ENCODE data around the gene SASH1. TPM values are rescaled to one million over a fixed set of nuclear protein-coding genes. Genes with fewer than 3 reads are reported as not detected.

SASH1 gene
- total RNA-seq, 2 donors from 2014 or later, result 21.0 to 49.8 TPM

GRCh38 chr6:148570456-148570855 lies 227.8 kb downstream of the SASH1 start:
- intact Hi-C loops (cut with DNase I), result no loop called here
- DNase-seq (no peak), ATAC-seq (no peak)
- H3K4me3 ChIP-seq, result no peak overlapping the region
- no peaks in the 10 kb centered on the region for H3K9me3 ChIP-seq
- H3K36me3 ChIP-seq (replicated peaks in 1 of 2; ENCODE audit: insufficient read depth in 1 of 2, low read depth in 2 of 2), result no peaks in the 10 kb centered on the region
- H3K27ac ChIP-seq, result no peak overlapping the region
- H3K4me1 ChIP-seq, result no peaks in the 10 kb centered on the region
- WGBS, 2 donors, result 70 to 77% methylated on average over 7 of the region's 7 CpGs
- TF ChIP-seq POLR2A (IDR thresholded peaks at IDR 0.05) (no peak), CTCF (IDR thresholded peaks at IDR 0.05) (no peak)
- H3K27me3 ChIP-seq, result no peaks in the 10 kb centered on the region

GRCh38 chr6:148572676-148573335 lies 230.2 kb downstream of the SASH1 start:
- no peak for ATAC-seq
- H3K27me3 ChIP-seq, result no peaks in the 10 kb centered on the region
- no peaks in the 10 kb centered on the region for H3K9me3 ChIP-seq
- no peak overlapping the region for H3K27ac ChIP-seq
- no peaks in the 10 kb centered on the region for H3K36me3 ChIP-seq (replicated peaks in 1 of 2; ENCODE audit: insufficient read depth in 1 of 2, low read depth in 2 of 2)
- H3K4me3 ChIP-seq, result no peak overlapping the region
- intact Hi-C loops (cut with DNase I), result no loop called here
- no peak for DNase-seq
- TF ChIP-seq CTCF (IDR thresholded peaks at IDR 0.05) (no peak), POLR2A (IDR thresholded peaks at IDR 0.05) (no peak)
- 78 to 80% methylated on average over 9 of the region's 9 CpGs for WGBS, 2 donors
- H3K4me1 ChIP-seq, result no peaks in the 10 kb centered on the region

GRCh38 chr6:148573922-148574321 lies 231.3 kb downstream of the SASH1 start:
- 74 to 76% methylated on average over 5 of the region's 5 CpGs for WGBS, 2 donors

GRCh38 chr6:148577687-148578488 lies 235.2 kb downstream of the SASH1 start:
- TF ChIP-seq POLR2A (IDR thresholded peaks at IDR 0.05) (no peak), CTCF (IDR thresholded peaks at IDR 0.05) (peak; percentile 69 to 97 (median 86))
- WGBS, 2 donors, result 2 to 7% methylated on average over 6 to 7 of the region's 7 CpGs
- DNase-seq (peak; percentile 74 to 81 (median 80)), ATAC-seq (peak; percentile 96)
- H3K27me3 ChIP-seq, result no peaks in the 10 kb centered on the region
- intact Hi-C loops (cut with DNase I), result loop anchor here (5.0 kb wide), 1 partner anchor 369 kb away; no protein-coding TSS in a partner anchor
- no peak overlapping the region for H3K27ac ChIP-seq
- H3K4me3 ChIP-seq, result no peak overlapping the region
- H3K9me3 ChIP-seq, result no peaks in the 10 kb centered on the region
- H3K4me1 ChIP-seq, result no peaks in the 10 kb centered on the region
- H3K36me3 ChIP-seq (replicated peaks in 1 of 2; ENCODE audit: insufficient read depth in 1 of 2, low read depth in 2 of 2), result no peaks in the 10 kb centered on the region

More at GRCh38 chr6:148573922-148574321, 231.3 kb downstream of the SASH1 start:
- Histone ChIP-seq H3K36me3 (replicated peaks in 1 of 2; ENCODE audit: insufficient read depth in 1 of 2, low read depth in 2 of 2) (no peaks in the 10 kb centered on the region), H3K4me3 (no peak overlapping the region), H3K27me3 (no peaks in the 10 kb centered on the region), H3K4me1 (no peaks in the 10 kb centered on the region), H3K9me3 (no peaks in the 10 kb centered on the region), H3K27ac (no peak overlapping the region)
- no peak for DNase-seq
- intact Hi-C loops (cut with DNase I), result no loop called here
- ATAC-seq, result no peak
- no peak for TF ChIP-seq POLR2A (IDR thresholded peaks at IDR 0.05)
- no peak for TF ChIP-seq CTCF (IDR thresholded peaks at IDR 0.05)

Data from body of pancreas (tissue), 4 donors.